ENCODE results near the gene ECPAS.
A peak's percentile ranks its signal among the peaks of the same experiment; 100 is the strongest.
"Not testable (repeated sequence)": the region's sequence is repeated elsewhere in the genome, so short reads cannot be mapped to it uniquely, and the experiment has no call there.

Gene ECPAS

DNA sequence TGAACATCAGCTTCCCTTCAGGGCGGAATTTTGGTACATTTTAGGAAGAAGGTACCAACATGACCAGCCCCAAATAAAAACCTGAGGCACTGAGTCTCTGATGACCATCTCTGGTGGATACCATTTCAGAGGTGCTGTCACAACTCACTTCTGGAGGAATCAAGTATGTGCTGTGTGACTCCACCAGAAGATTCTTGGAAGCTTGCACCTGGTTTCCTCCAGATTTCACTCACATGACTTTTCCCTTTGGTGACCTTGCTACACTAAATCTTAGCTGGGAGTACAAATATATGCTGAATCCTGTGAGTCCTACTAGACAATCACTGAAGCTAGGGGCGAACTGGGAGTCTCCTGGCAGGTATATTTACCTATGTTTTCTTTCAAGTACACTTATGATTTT, 28.5 kb downstream of the ECPAS start:
- TF ChIP-seq, protein P1, sequence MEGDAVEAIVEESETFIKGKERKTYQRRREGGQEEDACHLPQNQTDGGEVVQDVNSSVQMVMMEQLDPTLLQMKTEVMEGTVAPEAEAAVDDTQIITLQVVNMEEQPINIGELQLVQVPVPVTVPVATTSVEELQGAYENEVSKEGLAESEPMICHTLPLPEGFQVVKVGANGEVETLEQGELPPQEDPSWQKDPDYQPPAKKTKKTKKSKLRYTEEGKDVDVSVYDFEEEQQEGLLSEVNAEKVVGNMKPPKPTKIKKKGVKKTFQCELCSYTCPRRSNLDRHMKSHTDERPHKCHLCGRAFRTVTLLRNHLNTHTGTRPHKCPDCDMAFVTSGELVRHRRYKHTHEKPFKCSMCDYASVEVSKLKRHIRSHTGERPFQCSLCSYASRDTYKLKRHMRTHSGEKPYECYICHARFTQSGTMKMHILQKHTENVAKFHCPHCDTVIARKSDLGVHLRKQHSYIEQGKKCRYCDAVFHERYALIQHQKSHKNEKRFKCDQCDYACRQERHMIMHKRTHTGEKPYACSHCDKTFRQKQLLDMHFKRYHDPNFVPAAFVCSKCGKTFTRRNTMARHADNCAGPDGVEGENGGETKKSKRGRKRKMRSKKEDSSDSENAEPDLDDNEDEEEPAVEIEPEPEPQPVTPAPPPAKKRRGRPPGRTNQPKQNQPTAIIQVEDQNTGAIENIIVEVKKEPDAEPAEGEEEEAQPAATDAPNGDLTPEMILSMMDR (conservative IDR thresholded peaks at IDR 0.05; ENCODE audit: control insufficient read depth, insufficient read depth, low read depth, low read length), result no peak
- DNase-seq (ENCODE audit: low read depth), result no peak
- H3K4me3 ChIP-seq (ENCODE audit: control insufficient read depth, low read depth, low read length), result no peak overlapping the region

DNA sequence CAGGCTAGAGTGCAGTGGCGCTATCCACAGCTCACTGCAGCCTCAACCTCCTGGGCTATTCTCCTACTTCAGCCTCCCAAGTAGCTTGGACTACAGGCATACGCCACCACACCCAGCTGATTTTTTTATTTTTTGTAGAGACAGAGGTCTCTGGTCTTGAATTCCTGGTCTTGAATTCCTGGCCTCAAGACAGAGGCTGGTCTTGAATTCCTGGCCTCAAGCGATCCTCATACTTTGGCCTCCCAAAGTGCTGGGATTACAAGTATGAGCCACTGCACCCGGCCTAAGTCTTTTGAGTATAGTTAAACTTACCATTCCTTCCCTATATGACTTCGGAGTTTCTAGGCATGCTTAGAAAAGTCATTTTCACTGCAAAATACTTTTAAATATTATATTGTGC, 29.4 kb downstream of the ECPAS start:
- H3K4me3 ChIP-seq (ENCODE audit: control insufficient read depth, low read depth, low read length), result no peak overlapping the region
- TF ChIP-seq, protein P1 (conservative IDR thresholded peaks at IDR 0.05; ENCODE audit: control insufficient read depth, insufficient read depth, low read depth, low read length), result no peak

DNA sequence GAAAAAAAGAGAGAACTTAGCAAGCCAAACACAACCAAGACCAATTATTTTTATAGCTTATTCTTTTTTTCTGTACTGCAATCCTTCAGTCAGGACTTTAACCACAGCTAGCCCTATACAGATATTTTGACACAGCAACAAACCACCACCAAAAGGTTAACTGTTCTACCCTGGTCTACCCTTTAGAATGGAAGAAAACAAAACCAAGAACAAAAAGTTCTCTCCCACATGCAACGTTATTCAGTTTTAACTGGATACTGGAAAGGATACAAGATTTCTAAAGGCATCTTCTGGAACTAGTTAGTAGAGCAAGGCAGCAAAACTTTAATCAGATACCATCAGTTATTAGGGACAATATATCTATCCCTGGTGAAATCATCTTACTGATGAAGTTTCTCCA, 32.6 kb downstream of the ECPAS start:
- TF ChIP-seq, protein P1 (conservative IDR thresholded peaks at IDR 0.05; ENCODE audit: control insufficient read depth, insufficient read depth, low read depth, low read length), result no peak
- DNase-seq (ENCODE audit: low read depth), result peak; percentile 15
- H3K4me3 ChIP-seq (ENCODE audit: control insufficient read depth, low read depth, low read length), result no peak overlapping the region

More for the DNA sequence above, 29.4 kb downstream of the ECPAS start:
- DNase-seq (ENCODE audit: low read depth), result no peak

DNA sequence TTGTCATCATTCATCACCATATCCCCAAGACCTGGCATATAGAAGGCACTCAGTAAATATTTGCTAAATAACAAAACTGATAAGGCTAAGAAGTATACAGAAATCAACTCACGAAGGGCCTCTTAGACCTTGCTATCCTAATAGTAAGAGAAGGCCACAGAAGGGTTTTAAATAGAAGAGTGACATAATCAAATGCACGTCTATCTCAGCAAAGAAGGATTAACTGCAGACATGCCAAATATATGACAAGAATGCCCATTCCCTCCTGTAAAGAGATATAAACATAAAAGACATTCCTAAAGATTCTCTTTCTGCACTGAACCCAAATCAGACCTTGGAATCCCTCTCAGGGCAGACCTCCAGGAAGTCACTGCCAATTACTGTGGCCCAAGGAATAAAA, 34.1 kb downstream of the ECPAS start:
- TF ChIP-seq, protein P1 (conservative IDR thresholded peaks at IDR 0.05; ENCODE audit: control insufficient read depth, insufficient read depth, low read depth, low read length), result no peak
- no peak for DNase-seq (ENCODE audit: low read depth)
- H3K4me3 ChIP-seq (ENCODE audit: control insufficient read depth, low read depth, low read length), result no peak overlapping the region

DNA sequence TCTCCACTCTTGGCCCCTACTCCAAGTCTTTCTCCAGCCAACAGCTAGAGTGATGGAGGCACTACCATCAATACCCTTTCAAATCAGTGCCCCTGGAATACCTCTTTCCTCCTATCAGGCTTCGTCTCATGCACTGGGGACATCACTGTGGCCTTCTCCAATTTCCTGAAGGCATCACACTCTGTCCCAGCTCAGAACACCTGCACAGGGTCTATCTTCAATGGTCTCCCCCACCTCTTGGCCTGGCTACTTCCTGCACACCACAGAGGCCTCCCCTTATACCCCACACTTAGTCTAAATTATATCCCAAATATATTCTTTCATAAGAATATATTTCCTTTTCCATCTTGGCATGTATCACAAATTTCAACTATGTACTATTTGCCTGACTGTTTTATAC, 34.5 kb downstream of the ECPAS start:
- TF ChIP-seq, protein P1 (conservative IDR thresholded peaks at IDR 0.05; ENCODE audit: control insufficient read depth, insufficient read depth, low read depth, low read length), result no peak
- no peak for DNase-seq (ENCODE audit: low read depth)
- H3K4me3 ChIP-seq (ENCODE audit: control insufficient read depth, low read depth, low read length), result no peak overlapping the region

DNA sequence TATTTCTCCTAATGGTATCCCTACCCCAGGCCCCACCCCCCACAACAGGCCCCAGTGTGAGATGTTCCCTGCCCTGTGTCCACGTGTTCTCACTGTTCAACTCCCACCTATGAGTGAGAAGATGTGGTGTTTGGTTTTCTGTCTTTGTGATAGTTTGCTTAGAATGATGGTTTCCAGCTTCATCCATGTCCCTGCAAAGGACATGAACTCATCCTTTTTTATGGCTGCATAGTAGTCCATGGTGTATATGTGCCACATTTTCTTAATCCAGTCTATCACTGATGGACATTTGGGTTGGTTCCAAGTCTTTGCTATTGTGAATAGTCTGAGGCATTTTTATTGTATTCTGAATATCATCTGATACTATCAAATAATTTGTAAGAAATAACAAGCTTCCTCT, 38.4 kb downstream of the ECPAS start:
- not testable (repeated sequence) for H3K4me3 ChIP-seq (ENCODE audit: control insufficient read depth, low read depth, low read length); DNase-seq (ENCODE audit: low read depth)

DNA sequence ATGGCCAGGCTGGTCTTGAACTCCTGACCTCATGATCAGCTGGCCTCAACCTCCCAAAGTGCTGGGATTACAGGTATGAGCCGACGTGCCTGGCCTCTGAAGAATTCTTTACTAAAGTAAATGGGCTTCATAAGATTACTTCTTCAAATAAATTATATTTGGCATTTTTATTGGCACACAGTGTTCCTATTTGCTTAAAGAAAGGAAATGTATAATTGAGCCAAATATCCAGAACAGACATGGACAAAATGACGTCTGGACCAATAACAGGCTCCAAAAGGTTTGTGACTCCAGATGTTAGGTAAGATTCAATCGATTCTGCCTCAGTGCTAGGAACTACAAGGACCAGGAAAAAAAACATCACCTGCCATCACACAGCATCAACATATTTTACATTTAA, 40.7 kb downstream of the ECPAS start:
- no peak overlapping the region for H3K4me3 ChIP-seq (ENCODE audit: control insufficient read depth, low read depth, low read length)
- TF ChIP-seq, protein P1 (conservative IDR thresholded peaks at IDR 0.05; ENCODE audit: control insufficient read depth, insufficient read depth, low read depth, low read length), result no peak
- no peak for DNase-seq (ENCODE audit: low read depth)

Data from fibroblast of mammary gland (primary cell).